Hematopoietic multipotent progenitor cell treated with erythropoietin and hydrocortisone succinate and interleukin-3 and kit ligand, for 8 days (in vitro differentiated cells): ENCODE data around the gene SHLD1.
"Not testable (repeated sequence)": the region's sequence is repeated elsewhere in the genome, so short reads cannot be mapped to it uniquely, and the experiment has no call there.

Source experiments
- DNase-seq: peaks from one replicate; pipeline ENCODE4 v3.0.0-alpha.2; 2015

Gene SHLD1, protein sequence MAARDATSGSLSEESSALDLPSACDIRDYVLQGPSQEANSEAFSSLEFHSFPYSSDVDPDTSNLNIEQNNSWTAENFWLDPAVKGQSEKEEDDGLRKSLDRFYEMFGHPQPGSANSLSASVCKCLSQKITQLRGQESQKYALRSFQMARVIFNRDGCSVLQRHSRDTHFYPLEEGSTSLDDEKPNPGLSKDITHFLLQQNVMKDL

DNA sequence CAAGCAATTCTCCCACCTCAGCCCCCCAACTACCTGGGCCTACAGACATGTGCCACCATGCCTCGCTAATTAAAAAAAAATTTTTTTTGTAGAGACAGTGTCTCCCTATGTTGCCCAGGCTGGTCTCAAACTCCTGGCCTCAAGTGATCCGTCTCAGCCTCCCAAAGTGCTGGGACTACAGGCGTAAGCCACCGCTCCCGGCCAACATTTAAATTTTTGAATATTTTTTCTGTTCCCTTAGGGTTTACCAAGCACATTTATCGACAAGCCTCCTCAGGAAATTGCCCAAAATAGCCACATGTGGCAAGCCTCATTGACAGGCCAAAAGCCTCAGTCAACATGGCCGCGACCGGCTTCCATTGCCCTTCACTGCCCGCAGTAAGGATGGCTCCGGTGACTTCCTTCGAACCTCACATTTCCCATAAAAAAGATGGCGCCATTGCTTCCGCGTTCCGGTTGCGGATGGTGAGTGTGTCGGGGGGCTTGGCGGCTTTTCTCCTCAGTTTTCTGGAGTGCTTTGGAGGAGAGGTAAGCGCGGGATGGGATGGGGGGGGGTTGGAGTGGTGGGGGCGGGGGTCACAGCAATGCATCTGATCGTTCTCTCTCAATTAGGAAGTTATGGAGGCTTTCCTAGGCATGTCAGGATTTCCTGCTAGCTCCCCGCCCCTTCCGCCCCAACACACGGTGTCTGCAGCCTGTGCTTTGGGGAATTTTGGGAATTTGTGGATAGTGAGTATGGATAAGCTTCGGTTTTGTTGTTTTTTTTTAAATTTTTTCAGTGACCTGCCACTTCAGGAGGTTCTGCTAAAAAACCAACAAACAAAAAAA, at the start of gene SHLD1:
Gene SHLD1, plus strand, starts transcription at position 450 of the 828 bp plus-strand sequence. CDS start 22,465 bp downstream, outside the sequence.
- DNase-seq, result peak; percentile 94

- DNase-seq, result not testable (repeated sequence)
These were observed 47.9 kb upstream of the SHLD1 start for GRCh38 chr20:5702339-5702738.

DNA sequence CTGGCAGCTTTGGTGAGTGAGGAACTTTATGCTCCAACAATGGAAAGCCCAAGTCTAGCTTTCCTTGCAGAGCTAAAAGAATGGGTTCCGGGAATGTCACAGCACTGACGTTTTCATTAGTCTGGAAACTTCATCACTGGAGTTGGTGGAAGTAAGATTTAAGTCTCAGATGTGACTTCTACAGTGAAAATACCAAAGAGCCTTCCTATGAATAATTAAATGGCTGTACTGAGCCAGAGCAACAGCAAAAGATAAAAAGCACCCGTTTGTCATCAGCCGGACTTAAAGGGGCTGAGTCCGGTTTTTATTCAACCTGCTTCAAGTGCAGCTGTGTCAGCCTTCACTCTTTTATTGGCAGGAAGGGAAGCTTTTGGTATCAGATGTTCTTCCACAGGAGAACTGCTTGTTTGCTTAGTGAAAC, 46.5 kb upstream of the SHLD1 start:
- DNase-seq, result no peak

GRCh38 chr20:5705827-5706226, 44.4 kb upstream of the SHLD1 start:
- DNase-seq, result no peak

- DNase-seq, result no peak
These were observed 43.4 kb upstream of the SHLD1 start for GRCh38 chr20:5706797-5707196.

GRCh38 chr20:5710551-5710950, 39.6 kb upstream of the SHLD1 start:
- no peak for DNase-seq

- DNase-seq, result no peak
These were observed 35.8 kb upstream of the SHLD1 start for GRCh38 chr20:5714261-5715041.

GRCh38 chr20:5715071-5715841, 34.9 kb upstream of the SHLD1 start:
- no peak for DNase-seq

- no peak for DNase-seq
These were observed 33.2 kb upstream of the SHLD1 start for GRCh38 chr20:5716953-5717352.

- DNase-seq, result no peak
These were observed 31.2 kb upstream of the SHLD1 start for GRCh38 chr20:5718896-5719595.

GRCh38 chr20:5719861-5720403, 30.3 kb upstream of the SHLD1 start:
- peak; percentile 73 for DNase-seq

- DNase-seq, result no peak
These were observed 29.5 kb upstream of the SHLD1 start for GRCh38 chr20:5720696-5721095.

GRCh38 chr20:5721356-5721755, 28.8 kb upstream of the SHLD1 start:
- DNase-seq, result not testable (repeated sequence)

DNA sequence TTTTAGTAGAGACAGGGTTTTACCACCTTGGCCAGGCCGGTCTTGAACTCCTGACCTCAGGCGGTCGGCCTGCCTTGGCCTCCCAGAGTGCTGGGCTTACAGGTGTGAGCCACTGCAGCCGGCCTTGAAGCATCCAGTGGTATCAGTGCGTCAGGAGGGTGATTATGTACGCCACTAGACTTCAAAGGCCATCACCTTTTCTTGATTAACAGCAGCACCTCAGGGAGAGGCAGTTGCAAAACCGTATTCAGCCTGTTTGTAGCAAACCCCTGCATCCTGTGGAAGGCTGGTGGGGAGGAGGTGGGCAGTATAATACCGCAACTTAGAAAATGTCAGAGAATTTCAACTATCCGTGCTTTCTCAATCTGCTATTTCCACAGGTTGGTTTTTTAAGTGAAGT, 27.3 kb upstream of the SHLD1 start:
- no peak for DNase-seq

GRCh38 chr20:5725183-5725463, 25.1 kb upstream of the SHLD1 start:
- not testable (repeated sequence) for DNase-seq

DNA sequence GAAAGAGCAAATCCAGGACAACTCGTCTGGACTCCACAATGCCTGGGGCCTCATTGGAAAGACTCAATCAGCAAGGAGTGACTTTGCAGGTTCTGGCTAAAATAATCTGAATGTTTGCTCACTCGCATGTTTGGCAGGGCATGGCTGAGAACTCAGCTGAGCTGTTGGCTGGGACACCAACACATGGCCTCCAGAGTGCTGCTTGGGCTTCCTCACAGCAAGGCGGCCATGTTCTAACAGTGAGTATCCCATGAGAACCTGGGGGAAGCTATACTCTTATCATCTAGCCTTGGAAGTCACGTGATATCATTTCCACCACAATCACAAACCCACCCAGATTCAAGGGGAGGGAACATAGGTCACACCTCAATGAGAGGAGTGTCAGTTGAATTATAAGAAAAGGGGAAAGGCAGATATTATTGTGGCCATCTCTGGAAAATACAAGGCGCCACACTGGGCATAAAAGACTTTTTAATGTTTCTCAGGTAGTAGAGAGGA, 23.1 kb upstream of the SHLD1 start:
- peak; percentile 23 for DNase-seq

- no peak for DNase-seq
These were observed 20.9 kb upstream of the SHLD1 start for GRCh38 chr20:5729348-5729747.

- DNase-seq, result no peak
These were observed 20.1 kb upstream of the SHLD1 start for GRCh38 chr20:5730131-5730530.

- no peak for DNase-seq
These were observed 18.3 kb upstream of the SHLD1 start for GRCh38 chr20:5731753-5732366.

GRCh38 chr20:5734602-5735001, 15.6 kb upstream of the SHLD1 start:
- peak; percentile 36 for DNase-seq

DNA sequence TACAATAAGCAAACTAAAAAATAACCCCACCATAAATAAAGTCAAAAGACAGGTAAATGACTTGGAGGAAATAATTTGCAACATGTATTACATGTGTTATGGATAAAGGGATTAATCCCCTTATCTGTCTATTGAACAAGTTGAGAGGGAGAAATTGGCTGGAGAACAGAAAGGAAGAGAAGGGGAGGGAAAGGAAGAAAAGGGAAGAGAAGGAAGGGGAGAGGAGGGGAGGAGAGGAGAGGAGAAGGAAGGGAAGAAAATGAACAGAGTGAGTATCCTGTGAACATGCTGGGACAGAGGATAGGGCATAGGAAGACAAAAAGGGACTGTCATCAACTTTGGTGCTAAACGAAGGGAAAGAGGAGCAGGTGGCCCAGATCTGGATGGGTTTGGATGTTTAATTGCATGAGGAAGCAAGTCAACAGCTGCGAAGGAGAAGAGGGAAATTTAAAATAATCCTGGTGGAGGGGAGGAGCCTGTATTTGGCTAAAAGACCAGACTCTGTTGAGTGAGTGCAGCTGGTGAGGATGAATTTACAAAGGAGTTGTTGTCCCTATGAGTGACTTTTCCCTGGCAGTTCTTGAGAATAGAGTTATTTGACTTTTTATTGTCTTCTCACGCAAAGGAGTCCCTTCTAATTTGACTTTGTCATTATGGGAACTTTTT, 14.2 kb upstream of the SHLD1 start:
- no peak for DNase-seq
